Gastrocnemius medialis (tissue), 4 donors: Measurements from ENCODE around the gene AADACL2. TPM values are rescaled to one million over a fixed set of nuclear protein-coding genes. Genes with fewer than 3 reads are reported as not detected.

ENCODE experiments used
- ATAC-seq, 2 donors: fragments of 150-250 bp; one replicate each; pipeline ENCODE4 v1.9.1; 2016
- DNase-seq, 2 donors: peaks; one replicate each; pipeline ENCODE4 v3.0.0-alpha.2; 2019
- H3K27ac ChIP-seq, 4 donors: fragments of 200-600 bp; sonication (generic); 1 replicate in 1 of 4; 2 replicates in 3 of 4; pipeline ENCODE4 v1.5.1; 2016 to 2018; ENCODE audit warnings: mild to moderate bottlenecking in 2 of 4, moderate library complexity in 1 of 4
- H3K27me3 ChIP-seq, 3 donors: fragments of 200-600 bp; sonication (generic) in 2 of 3; 1 replicate in 1 of 3; 2 replicates in 2 of 3; pipeline versions ENCODE4 v1.5.1 to v1.6.0; 2016 to 2019; ENCODE audit warnings: mild to moderate bottlenecking in 1 of 3, moderate library complexity in 1 of 3
- H3K36me3 ChIP-seq, 2 donors: fragments of 200-600 bp; sonication (generic) in 1 of 2; one replicate each; pipeline ENCODE4 v1.5.1; 2017 to 2018
- H3K4me1 ChIP-seq, 2 donors: fragments of 200-600 bp; sonication (generic) in 1 of 2; one replicate each; pipeline ENCODE4 v1.5.1; 2016 to 2017; ENCODE audit warnings: mild to moderate bottlenecking in 2 of 2
- H3K4me3 ChIP-seq, 4 donors: fragments of 200-600 bp; sonication (generic) in 3 of 4; 1 replicate in 1 of 4; 2 replicates in 3 of 4; pipeline ENCODE4 v1.5.1; 2016 to 2019; ENCODE audit warnings: mild to moderate bottlenecking in 2 of 4
- H3K9me3 ChIP-seq, 3 donors: fragments of 200-600 bp; sonication (generic) in 2 of 3; 1 replicate in 1 of 3; 2 replicates in 2 of 3; pipeline ENCODE4 v1.5.1; 2016 to 2019
- POLR2A ChIP-seq, 2 donors: fragments of 450-650 bp; IDR thresholded peaks; one replicate each; pipeline ENCODE4 v1.6.1; 2017; ENCODE audit warnings: antibody characterized with exemption in 2 of 2, mild to moderate bottlenecking in 2 of 2, moderate library complexity in 2 of 2
- in situ Hi-C, 4 donors: fragments of 200-750 bp; cut with MboI; loops; one replicate each; pipeline versions ENCODE4 v1.15.0 to v1.8.0; 2017; ENCODE audit warnings: low sequenced_read_pairs in 4 of 4
- intact Hi-C: fragments of 100-400 bp; cut with DNase I; formaldehyde crosslinking; loops from one replicate; pipeline ENCODE4 v1.15.1; 2023; ENCODE audit warnings: low total_unique reads
- total RNA-seq, 4 donors: library from RNA; depleted of rRNA; stranded (reverse); fragments of >200 nt; gene quantifications; one replicate each; pipeline versions ENCODE4 v1.1.0 to v1.2.3, GENCODE V29; 2016
- TF ChIP-seq, protein P1 (sequence below), 5 experiments: fragments of 450-650 bp in 3 of 5; fragments of 200-600 bp in 2 of 5; sonication (generic) in 2 of 5; IDR thresholded peaks in 4 of 5; conservative IDR thresholded peaks in 1 of 5; 1 replicate in 4 of 5; 2 replicates in 1 of 5; pipeline ENCODE4 v1.5.1; 2016 to 2019; ENCODE audit warnings: antibody characterized with exemption in 5 of 5, mild to moderate bottlenecking in 3 of 5, moderate library complexity in 3 of 5

Gene AADACL2
- total RNA-seq, 4 donors from 2014 or later = not detected

DNA sequence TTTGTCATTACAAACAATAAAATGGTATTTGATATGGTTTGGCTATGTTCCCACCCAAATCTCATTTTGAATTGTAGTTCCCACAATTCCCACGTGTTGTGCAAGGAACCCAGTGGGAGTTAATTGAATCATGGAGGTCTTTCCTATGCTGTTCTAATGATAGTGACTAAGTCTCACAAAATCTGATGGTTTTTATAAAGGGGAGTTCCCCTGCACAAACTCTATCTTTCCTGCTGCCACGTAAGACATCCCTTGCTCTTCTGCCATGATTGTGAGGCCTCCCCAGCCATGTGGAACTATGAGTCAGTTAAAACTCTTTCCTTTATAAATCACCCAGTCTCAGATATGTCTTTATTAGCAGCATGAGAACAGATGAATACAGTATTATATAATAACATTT is 64.7 kb downstream of the AADACL2 start:
- H3K27ac ChIP-seq = no peak overlapping the region
- in situ Hi-C loops = no loop called here
- no peaks in the 10 kb centered on the region for H3K27me3 ChIP-seq
- H3K9me3 ChIP-seq = no peaks in the 10 kb centered on the region
- no peak overlapping the region for H3K4me3 ChIP-seq
- no peaks in the 10 kb centered on the region for H3K4me1 ChIP-seq
- intact Hi-C loops = no loop called here
- TF ChIP-seq POLR2A (IDR thresholded peaks at IDR 0.05) = no peak
- TF ChIP-seq, protein P1, sequence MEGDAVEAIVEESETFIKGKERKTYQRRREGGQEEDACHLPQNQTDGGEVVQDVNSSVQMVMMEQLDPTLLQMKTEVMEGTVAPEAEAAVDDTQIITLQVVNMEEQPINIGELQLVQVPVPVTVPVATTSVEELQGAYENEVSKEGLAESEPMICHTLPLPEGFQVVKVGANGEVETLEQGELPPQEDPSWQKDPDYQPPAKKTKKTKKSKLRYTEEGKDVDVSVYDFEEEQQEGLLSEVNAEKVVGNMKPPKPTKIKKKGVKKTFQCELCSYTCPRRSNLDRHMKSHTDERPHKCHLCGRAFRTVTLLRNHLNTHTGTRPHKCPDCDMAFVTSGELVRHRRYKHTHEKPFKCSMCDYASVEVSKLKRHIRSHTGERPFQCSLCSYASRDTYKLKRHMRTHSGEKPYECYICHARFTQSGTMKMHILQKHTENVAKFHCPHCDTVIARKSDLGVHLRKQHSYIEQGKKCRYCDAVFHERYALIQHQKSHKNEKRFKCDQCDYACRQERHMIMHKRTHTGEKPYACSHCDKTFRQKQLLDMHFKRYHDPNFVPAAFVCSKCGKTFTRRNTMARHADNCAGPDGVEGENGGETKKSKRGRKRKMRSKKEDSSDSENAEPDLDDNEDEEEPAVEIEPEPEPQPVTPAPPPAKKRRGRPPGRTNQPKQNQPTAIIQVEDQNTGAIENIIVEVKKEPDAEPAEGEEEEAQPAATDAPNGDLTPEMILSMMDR (IDR thresholded peaks at IDR 0.05 in 4 of 5, conservative IDR thresholded peaks at IDR 0.05 in 1 of 5) = no peak
- DNase-seq (no peak), ATAC-seq (no peak)
- no peaks in the 10 kb centered on the region for H3K36me3 ChIP-seq

DNA sequence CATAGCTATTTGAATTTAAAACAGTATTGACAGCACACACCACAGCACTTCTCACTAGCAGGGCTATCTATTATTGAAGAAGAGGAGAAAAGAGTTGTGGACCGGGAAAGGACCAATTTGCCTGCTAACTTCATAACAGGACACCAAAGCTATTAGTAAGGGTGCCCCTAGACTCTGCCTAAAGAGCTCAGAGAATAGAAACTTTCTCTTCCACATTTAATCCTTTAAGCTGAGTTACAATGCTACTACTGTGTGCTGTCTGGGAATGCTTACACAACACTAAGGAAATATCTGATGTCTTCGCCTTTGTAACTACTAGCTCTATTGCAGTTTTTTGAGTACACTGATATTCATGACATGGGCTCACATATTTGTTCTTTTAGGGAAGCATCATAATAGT is 66.7 kb downstream of the AADACL2 start:
- Histone ChIP-seq H3K9me3 (no peaks in the 10 kb centered on the region), H3K36me3 (no peaks in the 10 kb centered on the region), H3K27ac (no peak overlapping the region), H3K27me3 (no peaks in the 10 kb centered on the region), H3K4me3 (no peak overlapping the region), H3K4me1 (no peaks in the 10 kb centered on the region)
- in situ Hi-C loops (no loop called here), intact Hi-C loops (no loop called here)
- TF ChIP-seq POLR2A (IDR thresholded peaks at IDR 0.05) = no peak
- TF ChIP-seq, protein P1 (IDR thresholded peaks at IDR 0.05 in 4 of 5, conservative IDR thresholded peaks at IDR 0.05 in 1 of 5) = no peak
- DNase-seq = no peak
- no peak for ATAC-seq

GRCh38 chr3:151804267-151804666 is 70.5 kb downstream of the AADACL2 start:
- Histone ChIP-seq H3K27me3 (no peaks in the 10 kb centered on the region), H3K4me1 (no peaks in the 10 kb centered on the region), H3K4me3 (no peak overlapping the region), H3K9me3 (no peaks in the 10 kb centered on the region), H3K36me3 (no peaks in the 10 kb centered on the region), H3K27ac (no peak overlapping the region)
- TF ChIP-seq, protein P1 (IDR thresholded peaks at IDR 0.05 in 4 of 5, conservative IDR thresholded peaks at IDR 0.05 in 1 of 5) = no peak
- TF ChIP-seq POLR2A (IDR thresholded peaks at IDR 0.05) = no peak
- intact Hi-C loops (no loop called here), in situ Hi-C loops (no loop called here)
- ATAC-seq (no peak), DNase-seq (no peak)

DNA sequence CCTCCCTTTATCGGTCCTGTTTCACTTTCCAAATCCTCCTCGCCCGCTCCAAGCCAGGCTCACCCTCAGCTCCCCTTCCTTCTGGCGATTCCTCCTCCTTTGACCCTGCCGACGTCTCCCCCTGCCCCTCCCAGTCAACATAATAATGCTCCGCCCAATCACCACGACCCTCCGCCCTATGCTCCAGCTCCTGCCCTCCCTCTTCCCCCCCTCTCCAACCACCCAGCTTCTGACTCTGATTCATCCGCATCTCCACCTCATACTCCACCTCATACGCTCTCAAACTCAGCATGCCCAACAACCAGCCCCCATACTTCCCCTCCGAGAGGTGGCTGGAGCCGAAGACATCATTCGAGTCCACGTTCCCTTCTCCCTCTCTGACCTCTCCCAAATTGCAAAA is 73.1 kb downstream of the AADACL2 start:
- Histone ChIP-seq H3K4me1 (no peaks in the 10 kb centered on the region), H3K4me3 (no peak overlapping the region), H3K27ac (no peak overlapping the region), H3K36me3 (no peaks in the 10 kb centered on the region), H3K27me3 (no peaks in the 10 kb centered on the region), H3K9me3 (no peaks in the 10 kb centered on the region)
- no peak for ATAC-seq
- in situ Hi-C loops = no loop called here
- DNase-seq = no peak
- TF ChIP-seq, protein P1 (IDR thresholded peaks at IDR 0.05 in 4 of 5, conservative IDR thresholded peaks at IDR 0.05 in 1 of 5) = no peak
- no peak for TF ChIP-seq POLR2A (IDR thresholded peaks at IDR 0.05)
- intact Hi-C loops = no loop called here

Other genes starting within 250 kb of the AADACL2 start
- 1 to 10 TPM in 1 of 4 donors, under 1 TPM in 1, not detected in 2; 0.85 to 1.1 TPM for gene AADAC, start 80.2 kb downstream of the AADACL2 start, total RNA-seq
- gene SUCNR1, start 139.7 kb downstream of the AADACL2 start, total RNA-seq = under 1 TPM in 2 of 4 donors, not detected in 2; 0.10 to 0.20 TPM